SU-DHL-6 (cell line): ENCODE measurements around the gene RAC2.

Experiments used
- CTCF ChIP-seq: fragments of 200-600 bp; sonication (generic); IDR thresholded peaks from one replicate; pipeline ENCODE4 v1.5.1; 2017; ENCODE audit warnings: antibody characterized with exemption, mild to moderate bottlenecking, low read length, moderate library complexity; ENCODE audit not compliant: insufficient read depth, poor library complexity, severe bottlenecking
- EZH2phosphoT487 ChIP-seq: fragments of 200-600 bp; sonication (generic), shearing (Covaris generic); conservative IDR thresholded peaks from 2 replicates; pipeline ENCODE4 v1.6.1; 2018; ENCODE audit warnings: mild to moderate bottlenecking, antibody characterized with exemption, low read length, moderate library complexity, mixed read lengths

DNA sequence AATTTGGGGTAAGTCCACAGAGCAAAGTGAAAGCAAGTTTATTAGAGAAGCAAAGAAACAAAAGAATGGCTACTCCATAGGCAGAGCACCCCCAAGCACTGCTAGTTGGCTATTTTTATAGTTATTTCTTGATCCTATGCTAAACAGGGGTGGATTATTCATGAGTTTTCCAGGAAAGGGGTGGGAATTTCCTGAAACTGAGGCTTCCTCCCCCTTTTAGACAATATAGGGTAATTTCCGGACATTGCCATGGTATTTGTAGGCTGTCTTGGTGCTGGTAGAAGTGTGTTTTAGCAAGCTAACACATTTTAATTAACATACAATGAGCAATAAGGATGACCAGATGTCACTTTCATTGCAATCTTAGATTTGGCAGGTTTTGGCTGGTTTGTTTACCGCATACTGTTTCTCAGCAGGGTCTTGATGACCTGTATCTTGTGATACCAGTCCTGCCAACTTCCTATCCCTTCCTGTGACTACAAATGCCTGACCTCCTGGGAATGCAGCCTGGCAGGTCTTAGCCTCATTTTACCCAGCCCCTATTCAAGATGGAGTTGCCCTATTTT, 55.1 kb downstream of the RAC2 start:
- no peak for TF ChIP-seq CTCF
- no peak for TF ChIP-seq EZH2phosphoT487
